Globus pallidus (tissue), 1 donor: Measurements from ENCODE around the gene TMEM156.
"Not testable (repeated sequence)": the region's sequence is repeated elsewhere in the genome, so short reads cannot be mapped to it uniquely, and the experiment has no call there.

ENCODE experiments used
- DNase-seq: peaks from one replicate; pipeline ENCODE4 v3.0.0-alpha.2; 2015; ENCODE audit warnings: low spot score

The TMEM156 gene

GRCh38 chr4:38957261-38957815 is 74.9 kb downstream of the TMEM156 start:
- no peak for DNase-seq

GRCh38 chr4:38955957-38956356 is 76.3 kb downstream of the TMEM156 start:
- DNase-seq = no peak

DNA sequence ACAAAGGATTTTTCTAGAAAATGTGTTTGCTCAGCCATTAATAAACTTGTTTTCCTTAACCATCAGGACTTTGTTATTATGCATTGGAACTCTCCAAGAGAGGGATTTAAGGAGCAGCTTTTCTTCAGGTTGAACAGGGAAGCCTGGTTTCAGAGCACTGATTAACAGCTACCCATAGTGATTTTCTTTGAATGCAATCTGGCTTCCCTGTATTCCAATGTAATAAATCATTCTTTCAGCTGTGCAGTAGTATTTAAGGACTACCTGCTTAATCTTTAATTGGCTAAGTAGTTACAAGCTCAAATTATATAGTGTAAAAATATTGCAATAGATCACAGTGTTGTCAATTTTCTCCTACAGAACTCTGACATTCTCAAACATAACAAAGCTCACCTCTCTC is 77.5 kb downstream of the TMEM156 start:
- DNase-seq = no peak

DNA sequence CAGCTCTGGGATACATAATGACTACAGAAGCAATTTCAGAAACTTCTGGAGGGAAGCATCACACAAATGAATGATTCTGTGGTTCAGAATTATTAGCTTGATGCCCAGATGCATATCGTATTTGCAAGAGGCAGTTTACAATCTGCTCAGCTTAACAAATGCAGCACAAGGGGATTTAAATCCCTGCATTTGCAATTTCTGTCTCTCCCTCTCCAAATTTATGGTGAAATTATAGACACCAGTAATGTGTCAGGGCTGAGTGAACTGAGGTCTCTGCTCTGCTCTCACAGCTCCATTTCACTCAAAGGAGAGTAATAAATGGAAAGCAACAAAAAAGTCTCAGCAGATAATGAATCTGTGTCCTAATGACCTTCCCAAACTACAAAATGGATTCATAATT is 80.2 kb downstream of the TMEM156 start:
- DNase-seq = no peak

DNA sequence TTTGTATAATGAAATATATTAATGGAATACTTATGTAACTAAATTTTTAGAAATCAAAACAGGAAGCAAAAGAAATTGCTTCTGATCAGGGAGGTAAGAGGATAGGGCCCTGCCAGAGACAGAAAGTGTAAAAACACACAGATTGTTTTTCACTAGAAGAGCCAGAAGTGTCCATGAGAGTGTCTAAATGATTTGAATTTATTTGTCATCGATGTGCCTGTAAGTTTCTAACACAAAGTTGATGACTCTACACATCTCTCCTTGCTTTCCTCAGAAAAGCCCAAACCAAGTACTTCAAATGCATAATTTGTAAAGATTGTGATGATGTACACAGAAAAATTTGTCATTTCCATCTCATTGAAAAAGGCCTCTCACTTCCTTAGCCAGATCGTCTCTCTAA is 80.6 kb downstream of the TMEM156 start:
- no peak for DNase-seq

GRCh38 chr4:38950734-38951133 is 81.5 kb downstream of the TMEM156 start:
- no peak for DNase-seq

GRCh38 chr4:38950159-38950558 is 82.0 kb downstream of the TMEM156 start:
- DNase-seq = no peak

GRCh38 chr4:38949411-38950051 is 82.7 kb downstream of the TMEM156 start:
- no peak for DNase-seq

- DNase-seq = peak; percentile 62
Observed at GRCh38 chr4:38948551-38948950, 83.7 kb downstream of the TMEM156 start.

- no peak for DNase-seq
Observed at GRCh38 chr4:38946919-38947318, 85.3 kb downstream of the TMEM156 start.

- DNase-seq = no peak
Observed at GRCh38 chr4:38944440-38944839, 87.8 kb downstream of the TMEM156 start.

- no peak for DNase-seq
Observed at GRCh38 chr4:38943343-38943742, 88.9 kb downstream of the TMEM156 start.

GRCh38 chr4:38941906-38942305 is 90.3 kb downstream of the TMEM156 start:
- DNase-seq = not testable (repeated sequence)

DNA sequence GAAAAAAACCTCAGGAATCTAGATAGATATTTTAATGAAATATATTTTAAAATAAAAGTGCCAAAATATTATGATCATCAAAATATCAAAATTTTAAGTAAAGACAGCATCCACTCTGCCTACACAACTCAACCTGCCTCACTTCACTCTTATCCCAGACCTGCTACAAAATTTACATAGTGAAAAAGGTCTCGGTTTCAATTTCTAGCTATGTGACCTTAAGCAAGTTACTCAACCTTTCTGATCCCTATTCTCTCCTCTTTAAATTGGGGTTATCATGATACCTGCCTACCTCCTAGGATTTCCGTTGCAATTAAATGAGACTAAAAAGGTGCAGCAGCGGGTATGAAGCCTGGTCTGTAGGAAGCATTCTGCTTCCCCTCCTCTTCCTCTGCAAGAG is 91.7 kb downstream of the TMEM156 start:
- DNase-seq = no peak

DNA sequence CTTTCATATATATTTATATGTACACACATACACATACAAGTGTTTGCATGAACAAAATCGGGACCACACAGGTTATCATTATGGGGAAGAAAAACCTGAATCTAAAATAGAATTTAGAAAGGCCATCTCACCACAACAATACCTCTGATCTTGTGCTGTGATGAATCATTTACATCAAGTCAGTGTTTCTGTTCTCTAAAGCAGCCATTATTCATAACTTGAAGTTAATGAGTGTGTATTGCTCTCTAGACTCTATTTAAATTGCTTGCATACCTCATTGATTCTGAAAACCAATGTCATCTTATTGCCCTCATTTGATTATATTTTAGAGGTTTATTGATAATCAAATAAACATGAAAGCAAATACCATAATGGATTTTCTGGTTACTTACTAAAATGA is 93.0 kb downstream of the TMEM156 start:
- no peak for DNase-seq

DNA sequence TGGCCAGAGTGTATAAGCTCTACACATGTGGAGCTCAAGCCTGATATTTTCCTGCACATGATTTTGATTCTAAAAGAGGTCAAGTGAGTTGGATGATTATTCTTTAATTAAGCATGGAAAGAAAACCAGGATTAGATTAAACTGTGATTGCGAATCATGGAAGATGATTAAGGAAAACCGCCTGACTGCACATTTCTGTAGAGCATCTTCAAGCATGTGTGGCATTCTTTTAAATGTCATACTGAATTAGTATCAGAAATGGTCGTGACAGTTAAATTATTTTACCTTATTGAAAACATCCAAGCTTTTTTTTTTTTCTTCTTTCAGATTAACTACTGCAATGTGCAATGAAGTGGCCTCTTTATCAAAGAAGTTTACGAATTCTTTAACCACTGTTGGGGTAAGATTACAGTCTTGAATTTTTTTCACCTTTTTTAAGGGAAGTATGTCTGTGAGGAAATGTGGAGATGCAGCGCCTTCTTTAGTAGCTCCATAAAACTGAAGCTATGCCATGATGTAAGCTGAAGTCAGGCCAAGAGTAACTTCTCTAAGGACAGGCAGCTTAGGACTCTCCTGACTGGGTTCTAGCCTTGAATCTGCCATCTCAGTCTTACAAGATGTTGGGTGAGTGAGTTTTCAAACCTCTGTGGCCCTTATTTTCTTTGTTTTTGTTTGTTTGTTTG is 96.7 kb downstream of the TMEM156 start:
- DNase-seq = no peak

- no peak for DNase-seq
Observed at GRCh38 chr4:38931125-38931524, 101.1 kb downstream of the TMEM156 start.

DNA sequence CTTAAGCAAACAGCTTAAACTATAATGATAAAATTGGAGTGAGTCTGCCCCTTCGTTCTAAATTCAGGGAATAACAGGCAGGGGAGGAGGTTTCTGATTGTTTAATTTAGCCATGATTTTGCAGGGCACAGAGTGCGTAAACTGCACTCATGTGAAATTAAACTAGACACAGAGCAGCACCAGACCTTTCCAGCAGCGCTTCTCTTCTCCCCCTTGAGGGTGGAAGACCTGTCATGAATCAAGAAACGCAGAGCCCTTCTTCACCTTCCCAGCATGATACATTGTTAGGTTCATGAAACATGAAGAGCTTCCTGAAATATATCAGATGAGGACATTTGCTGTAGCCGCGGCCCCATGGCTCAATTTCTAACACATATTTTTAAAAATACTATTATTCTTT is 101.5 kb downstream of the TMEM156 start:
- no peak for DNase-seq

DNA sequence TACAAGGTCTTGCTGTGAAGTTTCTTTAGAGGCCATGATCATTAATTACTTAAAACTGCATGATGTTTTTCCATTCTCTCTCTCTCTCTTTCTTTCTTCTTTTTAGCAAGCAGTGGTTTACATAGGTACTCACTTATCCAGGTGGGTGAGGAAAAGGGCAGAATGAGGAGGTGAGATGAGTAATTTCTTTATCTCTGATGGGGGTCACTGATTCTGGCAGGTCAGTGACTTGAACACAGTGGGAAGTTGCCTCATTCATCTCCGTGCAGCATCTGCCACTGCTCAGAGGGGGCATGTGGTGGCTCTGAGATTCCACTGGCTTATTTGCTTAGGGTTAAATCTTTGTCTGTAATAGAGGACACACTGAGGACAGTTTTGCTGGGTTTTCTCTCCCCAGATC is 102.0 kb downstream of the TMEM156 start:
- no peak for DNase-seq

GRCh38 chr4:38928974-38929373 is 103.2 kb downstream of the TMEM156 start:
- DNase-seq = no peak

DNA sequence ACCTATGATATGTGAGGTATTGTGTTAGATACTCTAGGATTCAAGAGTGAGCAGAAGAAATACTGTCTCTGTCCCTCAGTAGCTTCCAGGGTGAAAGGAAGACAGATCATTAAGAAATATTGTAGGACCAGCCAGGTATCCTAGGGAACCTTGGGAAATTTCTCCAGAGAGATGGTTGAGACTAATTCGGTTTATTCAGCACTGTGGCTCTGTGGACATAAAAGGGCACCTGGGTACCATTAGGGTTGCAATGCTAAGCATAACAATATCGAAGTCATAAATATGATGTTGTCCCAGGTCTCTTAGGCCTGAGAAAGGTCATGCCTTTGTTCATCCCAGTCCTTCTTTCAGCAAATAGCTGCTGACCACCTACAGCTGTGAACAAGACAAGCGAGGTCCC is 103.6 kb downstream of the TMEM156 start:
- no peak for DNase-seq

- DNase-seq = no peak
Observed at GRCh38 chr4:38926896-38927295, 105.3 kb downstream of the TMEM156 start.

GRCh38 chr4:38925492-38926413 is 106.5 kb downstream of the TMEM156 start:
- DNase-seq = peak; percentile 83
